Pons (tissue), 1 donor: ENCODE measurements around the gene CENPC.

Experiments
- DNase-seq: peaks from one replicate; pipeline ENCODE4 v3.0.0-alpha.2; 2016; ENCODE audit warnings: low spot score

The CENPC gene, protein sequence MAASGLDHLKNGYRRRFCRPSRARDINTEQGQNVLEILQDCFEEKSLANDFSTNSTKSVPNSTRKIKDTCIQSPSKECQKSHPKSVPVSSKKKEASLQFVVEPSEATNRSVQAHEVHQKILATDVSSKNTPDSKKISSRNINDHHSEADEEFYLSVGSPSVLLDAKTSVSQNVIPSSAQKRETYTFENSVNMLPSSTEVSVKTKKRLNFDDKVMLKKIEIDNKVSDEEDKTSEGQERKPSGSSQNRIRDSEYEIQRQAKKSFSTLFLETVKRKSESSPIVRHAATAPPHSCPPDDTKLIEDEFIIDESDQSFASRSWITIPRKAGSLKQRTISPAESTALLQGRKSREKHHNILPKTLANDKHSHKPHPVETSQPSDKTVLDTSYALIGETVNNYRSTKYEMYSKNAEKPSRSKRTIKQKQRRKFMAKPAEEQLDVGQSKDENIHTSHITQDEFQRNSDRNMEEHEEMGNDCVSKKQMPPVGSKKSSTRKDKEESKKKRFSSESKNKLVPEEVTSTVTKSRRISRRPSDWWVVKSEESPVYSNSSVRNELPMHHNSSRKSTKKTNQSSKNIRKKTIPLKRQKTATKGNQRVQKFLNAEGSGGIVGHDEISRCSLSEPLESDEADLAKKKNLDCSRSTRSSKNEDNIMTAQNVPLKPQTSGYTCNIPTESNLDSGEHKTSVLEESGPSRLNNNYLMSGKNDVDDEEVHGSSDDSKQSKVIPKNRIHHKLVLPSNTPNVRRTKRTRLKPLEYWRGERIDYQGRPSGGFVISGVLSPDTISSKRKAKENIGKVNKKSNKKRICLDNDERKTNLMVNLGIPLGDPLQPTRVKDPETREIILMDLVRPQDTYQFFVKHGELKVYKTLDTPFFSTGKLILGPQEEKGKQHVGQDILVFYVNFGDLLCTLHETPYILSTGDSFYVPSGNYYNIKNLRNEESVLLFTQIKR

DNA sequence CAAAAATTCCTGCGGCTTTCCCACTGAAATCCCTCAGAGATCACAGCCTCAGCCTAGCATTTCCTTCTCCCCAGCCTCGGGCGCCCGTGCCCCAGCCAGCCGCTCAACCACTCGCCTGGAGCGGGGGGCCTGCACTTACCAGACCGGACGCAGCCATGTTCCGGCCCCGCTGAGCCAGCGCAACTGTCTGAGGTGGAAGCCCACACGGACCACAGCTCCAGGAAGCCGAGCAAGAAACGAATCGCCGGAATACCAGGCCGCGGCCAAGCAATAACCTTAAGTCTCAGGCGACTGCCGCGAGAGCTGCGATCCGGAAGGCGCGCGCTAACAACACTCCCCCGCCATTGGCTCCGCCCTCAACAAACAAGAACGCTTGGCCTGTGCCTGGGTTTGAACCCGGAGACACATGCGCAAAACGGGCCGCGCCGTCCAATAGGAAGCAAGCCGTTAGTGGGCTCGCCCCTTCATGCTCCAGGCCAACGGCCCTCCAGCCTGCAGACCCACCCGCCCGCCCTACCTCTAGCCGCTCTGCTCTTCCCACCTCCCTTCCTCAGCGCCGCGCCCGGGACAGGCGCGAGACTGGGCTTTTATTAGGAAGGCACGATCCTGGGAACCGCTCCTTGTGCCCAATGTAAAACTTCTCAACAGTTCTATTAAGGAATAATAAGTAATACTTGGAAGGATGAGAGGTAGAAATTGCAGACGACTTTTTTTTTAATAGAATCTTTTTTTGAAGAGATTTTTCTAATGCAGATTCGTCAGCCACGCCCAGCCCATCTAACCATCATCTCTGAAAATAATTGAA is at the start of gene CENPC:
TSS of gene CENPC (minus strand) at position 305 of the 805 bp plus-strand sequence. CDS start at position 157, 148 bp downstream.
- peak; percentile 96 for DNase-seq

DNA sequence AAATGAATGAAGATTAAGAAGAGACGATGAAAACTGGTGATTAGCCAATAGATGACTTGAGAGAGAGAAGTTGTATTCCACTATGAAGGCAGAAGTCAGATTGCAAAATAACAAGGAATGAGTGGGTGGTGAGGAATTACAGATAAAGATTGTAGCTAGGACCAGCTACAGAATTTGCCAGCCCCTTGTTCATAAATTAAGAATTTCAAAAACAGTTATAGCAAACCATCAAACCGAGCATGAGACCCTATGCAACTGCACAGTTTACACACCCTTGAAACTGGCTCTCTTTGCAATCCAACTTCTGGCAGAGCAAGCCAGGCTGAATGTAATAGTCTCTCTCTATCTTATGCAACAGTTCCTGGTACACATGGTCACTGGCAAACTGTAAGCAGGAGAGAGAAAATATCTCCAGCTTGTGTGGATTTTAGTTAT is 48.5 kb upstream of the CENPC start:
- peak; percentile 50 for DNase-seq

DNA sequence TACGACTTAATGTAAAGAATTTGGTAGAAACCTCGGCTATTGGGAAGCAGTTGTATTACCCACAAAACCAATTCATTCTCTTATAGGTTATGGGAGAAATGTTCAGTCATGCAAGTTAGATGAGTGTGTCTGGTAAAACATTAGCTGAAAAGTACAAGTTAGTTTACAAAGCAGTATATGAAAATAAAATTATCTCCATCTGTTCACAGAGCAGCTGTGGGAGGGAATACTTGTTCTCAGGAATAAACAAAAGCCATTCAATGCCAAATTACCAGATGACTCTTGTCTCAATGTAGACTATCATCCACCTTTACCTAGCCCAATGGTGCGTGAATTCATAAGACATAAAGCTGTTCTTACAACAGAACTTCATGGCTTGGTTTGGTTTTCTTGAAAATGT is 41.9 kb upstream of the CENPC start:
- no peak for DNase-seq

DNA sequence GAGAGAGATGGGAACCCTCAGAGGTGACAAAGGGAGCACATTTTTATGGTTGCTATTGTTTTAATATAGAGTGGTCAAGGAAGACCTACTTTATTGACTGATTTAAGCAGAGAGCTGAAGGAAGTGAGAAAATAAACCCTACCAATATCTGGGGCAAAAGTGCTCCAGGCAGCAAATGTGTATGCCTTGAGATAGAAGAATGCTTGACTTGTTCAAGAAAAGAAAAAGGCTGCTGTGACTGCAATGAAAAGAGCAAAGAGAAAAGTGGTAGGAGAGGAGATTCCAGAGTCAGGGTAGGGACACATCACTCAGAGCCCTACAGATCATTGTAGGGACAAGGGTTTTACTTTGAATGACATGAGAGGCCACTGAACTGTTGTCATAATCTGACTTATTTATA is 39.2 kb upstream of the CENPC start:
- DNase-seq, result no peak

DNA sequence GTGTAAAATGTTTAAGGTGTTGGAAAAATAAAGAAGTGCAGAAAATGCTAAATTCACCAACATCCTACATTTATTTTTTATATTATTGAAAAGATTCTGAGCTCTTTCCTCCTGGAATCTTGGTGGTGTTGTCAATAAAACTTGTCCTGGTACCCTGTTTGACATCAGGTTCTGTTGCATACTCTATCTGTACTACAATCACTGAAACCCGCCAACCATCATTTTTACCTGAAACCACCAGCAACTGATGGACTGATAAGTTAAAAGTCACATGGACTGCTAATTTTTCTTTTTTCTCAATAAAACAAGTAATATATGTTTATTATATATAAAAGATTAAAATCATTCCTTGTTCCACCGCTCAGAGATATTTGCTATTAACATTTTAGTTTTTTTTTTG is 36.6 kb upstream of the CENPC start:
- no peak for DNase-seq

DNA sequence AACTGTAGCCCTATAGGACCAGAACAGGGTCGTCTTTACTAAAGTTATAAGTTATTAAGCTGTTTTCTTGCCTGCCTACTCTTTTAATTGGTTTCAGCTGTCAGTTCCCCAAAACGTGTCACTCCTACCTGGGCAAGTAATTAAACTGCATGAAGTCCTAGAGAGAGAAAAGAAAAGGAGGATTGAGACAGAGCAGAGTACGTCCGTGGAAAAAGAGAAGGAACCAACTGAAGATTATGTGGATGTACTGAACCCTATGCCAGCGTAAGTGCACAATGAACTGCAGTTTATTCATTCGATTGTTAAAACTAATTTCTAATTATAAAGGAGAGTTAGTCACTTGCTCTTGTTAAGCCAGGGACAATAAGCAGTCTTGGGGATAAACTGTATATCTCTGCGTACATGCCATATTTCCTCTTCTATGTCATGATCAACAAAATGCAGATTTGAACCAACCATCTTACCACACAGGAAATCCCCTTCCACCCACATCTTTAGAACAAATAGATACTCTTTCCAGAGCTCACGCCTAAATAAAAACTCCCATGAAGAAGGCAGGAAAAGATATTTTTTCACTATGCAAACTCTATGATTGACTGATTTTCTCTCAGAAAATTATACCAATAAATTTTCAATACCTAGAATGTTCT is 36.0 kb upstream of the CENPC start:
- DNase-seq, result no peak

DNA sequence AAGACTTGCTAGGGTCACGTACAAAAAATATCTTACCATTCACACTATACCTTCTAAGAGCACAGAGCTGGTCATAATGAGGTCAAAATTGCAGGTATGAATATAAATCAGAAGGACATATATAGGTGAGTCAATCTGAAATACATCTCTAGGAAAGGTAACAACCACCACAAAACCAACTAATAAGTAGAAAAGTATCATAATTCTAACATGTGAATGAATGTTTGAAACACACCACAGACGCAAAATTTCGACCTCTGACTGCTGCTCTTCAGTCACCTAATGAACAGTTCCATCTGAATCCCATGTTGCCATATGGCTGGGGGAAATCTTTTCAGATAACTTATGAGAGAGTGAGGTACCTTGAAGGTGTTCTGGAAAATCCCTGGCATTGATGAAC is 35.3 kb upstream of the CENPC start:
- DNase-seq, result no peak

DNA sequence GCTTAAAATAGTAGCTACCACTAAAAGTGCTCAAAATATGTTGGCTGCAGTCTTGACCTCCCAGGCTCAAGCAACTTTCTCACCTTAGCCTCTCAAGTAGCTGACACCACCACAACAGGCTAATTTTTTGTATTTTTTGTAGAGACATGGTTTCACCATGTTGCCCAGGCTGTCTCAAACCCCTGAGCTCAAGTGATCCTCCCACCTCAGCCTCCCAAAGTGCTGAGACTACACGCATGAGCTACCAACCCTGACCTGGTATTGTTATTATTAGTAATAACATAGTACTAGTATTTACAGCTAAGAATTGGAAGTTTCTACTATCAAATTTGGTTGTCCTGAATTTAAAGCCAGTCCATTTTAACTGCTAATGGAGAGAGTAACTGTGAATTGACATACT is 31.2 kb upstream of the CENPC start:
- DNase-seq, result no peak

DNA sequence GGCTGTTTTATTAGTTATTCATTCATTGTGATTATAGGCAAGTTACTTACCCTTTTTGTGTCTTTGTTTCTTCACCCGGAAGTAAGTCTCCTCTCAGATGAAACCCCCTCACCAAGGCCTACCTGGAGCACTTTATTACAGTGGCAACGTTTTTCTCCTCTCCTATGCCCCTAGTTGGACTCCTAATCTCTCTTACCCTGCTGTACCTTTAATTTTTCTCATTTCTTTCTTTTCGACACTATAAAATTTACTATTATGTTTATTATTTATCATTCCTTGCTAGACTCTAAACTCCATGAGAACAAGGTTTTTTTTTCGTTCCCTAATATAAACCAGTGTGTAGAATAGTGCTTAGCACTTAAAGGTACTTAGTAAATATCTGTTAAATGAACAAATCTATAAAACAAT is 30.8 kb upstream of the CENPC start:
- no peak for DNase-seq

DNA sequence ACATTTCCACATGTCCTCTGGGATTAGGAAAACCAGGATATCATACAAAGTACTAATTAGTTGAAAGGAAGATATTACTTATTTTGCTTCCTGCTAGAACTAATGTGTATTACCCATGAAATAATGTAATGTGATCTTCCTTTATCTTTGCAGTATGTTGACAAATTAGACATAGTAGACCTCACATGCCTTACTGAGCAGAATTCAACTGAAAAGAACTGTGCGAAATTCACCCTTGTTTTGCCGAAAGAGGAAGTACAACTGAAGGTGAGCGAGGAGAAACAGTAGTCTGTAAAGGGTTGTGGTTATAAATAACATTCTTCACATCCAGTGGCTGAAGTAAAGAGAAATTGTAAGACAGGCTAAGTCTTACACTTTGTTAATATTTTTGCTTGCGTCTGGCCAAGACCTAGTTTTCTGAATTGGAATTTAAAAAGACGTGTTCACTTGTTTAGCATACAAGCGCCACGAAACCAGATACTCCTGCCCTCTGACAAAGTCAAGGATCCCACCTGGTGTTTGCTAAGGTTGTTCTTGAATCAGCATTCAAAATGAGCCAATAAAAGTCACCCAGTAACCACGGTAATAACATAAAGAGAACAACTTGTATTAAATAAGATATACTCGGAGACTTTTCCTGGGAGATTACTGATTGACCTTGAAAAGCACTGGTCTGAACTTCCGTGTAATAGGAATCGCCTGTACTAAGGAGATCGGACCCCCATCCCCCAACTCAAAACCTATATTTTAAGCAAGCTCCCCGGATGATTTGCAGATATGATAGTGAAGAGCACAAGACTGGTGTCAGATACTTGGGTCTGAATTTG is 30.1 kb upstream of the CENPC start:
- no peak for DNase-seq

DNA sequence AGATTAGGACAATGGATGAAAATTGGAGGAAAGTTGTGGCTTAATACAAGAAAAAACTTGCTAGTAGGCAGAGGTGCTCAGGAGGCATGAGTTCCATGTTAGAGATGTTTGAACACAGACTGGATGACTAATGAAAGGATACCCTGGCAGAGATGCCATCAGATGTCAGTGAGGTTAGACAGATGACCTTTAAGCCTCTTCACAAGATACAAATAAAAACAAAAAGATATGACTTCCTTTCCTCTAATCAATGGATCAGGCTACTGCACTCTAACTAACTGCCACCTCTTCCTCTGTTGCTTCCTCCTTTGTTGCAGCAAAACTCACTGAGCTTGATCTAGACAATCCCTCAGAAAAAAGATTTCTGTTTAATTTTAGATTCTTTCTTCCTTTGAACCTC is 27.9 kb upstream of the CENPC start:
- no peak for DNase-seq

DNA sequence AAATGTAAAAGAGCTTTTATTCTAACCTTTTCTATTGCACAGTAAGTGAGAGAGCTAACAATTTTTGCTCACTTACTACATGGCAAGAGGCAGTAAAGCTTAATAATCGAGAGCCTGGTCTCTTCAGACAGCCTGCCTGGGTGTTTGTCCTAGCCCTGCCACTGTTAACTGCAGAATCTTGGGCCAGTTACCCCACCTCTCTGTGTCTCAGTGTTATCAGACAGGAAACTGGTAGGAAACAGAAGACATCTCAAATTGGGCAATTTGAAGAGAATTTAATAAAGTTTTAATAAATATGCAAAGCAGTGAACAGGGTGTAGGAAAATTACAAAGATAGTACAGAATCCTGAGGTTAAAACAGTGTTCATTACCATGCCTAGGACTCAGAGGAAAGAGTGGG is 26.7 kb upstream of the CENPC start:
- DNase-seq, result no peak

DNA sequence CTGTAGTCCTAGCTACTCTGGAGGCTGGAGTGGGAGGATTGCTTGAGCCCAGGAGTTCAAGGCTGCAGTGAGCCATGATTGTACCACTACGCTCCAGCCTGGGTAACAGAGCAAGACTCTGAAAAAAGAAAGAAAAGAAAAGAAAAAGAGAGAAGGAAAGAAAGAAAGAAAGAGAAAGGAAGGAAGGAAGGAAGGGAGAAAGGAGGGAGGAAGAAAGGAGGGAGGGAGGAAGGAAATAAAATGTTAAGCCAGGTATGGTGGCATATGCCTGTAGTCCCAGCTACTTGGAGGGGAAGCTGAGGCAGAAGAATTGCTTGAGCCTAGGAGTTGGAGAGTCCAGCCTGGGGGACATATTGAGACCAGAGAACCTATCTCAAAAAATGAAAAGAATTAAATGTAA is 25.2 kb upstream of the CENPC start:
- DNase-seq, result no peak

DNA sequence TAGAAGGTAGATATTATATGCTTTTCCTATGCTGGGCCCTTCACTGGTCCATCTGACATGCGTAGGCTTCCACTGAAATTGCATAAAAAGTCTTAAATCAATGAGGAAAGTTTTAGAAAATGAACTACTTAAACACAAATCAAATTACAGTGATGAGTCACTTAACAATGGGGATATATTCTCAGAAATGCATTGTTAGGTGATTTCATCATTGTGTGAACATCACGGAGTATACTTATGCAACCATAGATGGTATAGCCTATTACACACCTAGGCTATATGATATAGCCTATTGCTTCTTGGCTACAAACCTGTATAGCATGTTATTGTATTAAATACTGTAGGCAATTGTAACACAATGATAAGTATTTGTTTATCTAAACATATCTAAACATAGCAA is 23.5 kb upstream of the CENPC start:
- no peak for DNase-seq

DNA sequence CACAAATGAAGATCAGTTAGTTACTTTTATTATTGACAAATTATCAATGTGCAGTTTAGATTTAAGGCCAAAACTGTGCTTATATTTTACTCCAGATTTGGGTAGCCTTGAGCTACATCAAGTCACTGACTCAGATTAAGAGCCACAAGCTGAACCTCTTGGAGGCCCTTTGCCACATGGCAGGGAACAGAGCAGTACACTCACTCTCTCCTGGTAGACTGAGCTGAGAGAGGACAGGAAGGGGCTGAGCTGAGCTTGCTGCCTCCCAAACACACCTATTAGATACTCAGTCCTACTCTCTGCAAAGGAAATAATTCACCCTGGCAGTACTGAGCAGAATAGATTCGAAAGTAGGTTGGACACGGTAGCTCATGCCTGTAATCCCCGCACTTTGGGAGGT is 21.0 kb upstream of the CENPC start:
- no peak for DNase-seq

DNA sequence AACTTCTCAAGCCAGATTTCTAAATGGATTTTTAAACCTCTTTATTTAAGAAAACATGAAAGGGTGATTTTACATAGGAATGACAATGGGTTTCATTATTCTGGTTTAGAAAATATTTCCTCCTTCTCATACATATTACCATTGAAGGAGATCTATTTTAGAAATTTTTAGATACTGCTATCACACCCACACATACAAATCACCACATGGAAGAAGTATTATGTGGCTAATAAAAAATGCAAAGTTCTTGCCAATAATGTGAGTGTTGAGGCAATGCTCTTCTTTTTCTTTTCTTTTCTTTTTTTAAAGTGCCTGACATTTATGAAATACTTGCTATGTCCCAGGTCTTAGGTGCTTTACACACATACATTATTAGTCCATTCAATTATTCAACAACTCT is 20.0 kb upstream of the CENPC start:
- DNase-seq, result no peak

DNA sequence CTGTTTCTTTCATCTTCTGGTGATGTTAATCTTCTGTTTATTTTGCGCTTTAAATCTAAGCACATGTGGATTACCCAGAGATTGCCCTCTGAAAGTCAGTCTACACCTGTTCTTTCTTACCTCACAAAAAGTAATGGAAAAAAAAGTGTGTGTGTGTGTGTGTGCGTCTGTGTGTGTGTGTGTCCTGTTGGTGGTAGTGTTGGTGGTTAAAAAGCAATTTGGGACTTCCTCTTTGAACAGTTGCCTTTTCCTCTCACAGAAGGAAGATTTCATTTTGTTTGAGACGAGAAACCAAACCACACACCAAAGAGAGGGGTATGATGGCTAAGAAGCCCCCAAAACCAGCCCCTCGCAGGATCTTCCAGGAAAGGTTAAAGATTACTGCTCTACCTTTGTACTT is 13.2 kb upstream of the CENPC start, which contains the start of gene STAP1:
TSS of gene STAP1 (plus strand) at position 235 of the 400 bp plus-strand sequence. CDS start at position 318, 83 bp downstream.
- peak; percentile 6 for DNase-seq

DNA sequence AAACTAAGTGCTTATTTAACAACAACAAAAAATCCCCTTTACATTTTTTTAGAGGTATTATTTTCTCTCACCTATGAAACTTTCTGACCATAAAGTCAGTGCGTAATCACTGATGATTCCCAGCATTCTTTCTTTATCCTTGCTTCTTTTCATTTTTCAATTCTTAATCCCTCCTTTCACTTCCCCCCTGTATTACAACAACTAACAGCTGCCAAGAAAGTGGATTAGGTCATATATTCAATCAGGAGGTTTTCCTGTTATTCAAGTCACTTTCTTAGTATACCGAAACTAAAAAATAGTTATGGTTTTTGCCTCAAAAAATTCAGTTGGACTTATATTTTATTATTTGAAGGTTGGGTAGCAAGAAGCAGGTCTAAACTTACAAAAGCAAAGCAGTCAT is 11.1 kb upstream of the CENPC start:
- no peak for DNase-seq

DNA sequence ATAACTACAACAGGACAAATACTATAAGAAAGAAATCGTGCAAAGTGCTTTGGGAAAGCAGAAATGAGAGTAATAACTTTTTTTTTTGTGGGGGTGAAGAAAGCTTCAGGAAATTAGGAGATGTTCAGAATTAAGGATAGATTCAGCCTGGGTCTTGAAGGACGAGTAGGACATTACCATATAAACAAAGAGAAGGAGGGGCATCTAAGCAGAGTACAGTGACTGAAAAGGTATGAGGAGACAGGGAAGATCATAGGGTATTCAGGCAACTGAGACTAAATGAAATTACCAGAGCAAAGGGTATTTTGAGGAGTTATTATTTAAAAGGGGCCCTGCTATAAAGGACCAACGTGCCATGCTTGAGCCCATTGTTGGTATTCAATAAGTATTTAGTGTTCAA is 10.1 kb upstream of the CENPC start:
- DNase-seq, result no peak

DNA sequence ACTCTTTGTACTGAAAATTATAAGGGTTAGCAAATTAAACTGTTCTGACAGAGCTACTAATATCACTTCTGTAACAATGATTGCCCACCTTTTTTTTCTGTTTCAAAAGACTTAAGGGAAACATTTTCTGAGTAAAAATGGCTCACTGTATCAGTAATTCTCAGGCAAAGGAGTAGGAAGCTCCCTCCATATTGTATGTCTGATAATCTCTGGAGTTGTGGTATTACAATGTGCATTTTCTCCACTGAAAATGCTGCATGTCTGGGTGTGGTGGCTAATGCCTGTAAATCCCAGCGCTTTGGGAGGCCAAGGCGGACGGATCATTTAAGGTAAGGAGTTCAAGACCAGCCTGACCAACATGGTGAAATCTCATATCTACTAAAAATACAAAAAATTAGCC is 8.8 kb upstream of the CENPC start:
- no peak for DNase-seq
